ENCODE data around the gene SAMD4A.

DNA sequence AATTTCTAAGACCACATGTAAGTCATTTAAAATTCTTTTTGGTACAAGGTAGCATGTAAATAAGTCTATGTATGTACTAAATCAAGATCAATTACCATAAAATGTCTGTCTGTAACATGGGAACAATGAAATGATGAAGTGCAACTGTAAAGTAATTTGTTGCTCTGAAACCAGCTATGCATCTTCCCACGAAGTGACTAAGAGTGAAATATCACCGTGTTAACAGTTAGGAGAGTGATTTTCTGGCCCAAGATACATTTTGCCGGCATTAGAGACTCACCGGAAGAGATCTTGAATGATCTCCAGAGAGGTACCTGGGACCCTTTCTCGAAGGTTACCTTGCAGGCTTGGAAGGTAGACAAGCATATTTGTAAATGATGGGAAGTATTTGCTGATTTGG, 105.8 kb downstream of the SAMD4A start:
- no peak for TF ChIP-seq EP300 (IDR thresholded peaks at IDR 0.05; ENCODE audit: low read depth)
- TF ChIP-seq, protein P1, sequence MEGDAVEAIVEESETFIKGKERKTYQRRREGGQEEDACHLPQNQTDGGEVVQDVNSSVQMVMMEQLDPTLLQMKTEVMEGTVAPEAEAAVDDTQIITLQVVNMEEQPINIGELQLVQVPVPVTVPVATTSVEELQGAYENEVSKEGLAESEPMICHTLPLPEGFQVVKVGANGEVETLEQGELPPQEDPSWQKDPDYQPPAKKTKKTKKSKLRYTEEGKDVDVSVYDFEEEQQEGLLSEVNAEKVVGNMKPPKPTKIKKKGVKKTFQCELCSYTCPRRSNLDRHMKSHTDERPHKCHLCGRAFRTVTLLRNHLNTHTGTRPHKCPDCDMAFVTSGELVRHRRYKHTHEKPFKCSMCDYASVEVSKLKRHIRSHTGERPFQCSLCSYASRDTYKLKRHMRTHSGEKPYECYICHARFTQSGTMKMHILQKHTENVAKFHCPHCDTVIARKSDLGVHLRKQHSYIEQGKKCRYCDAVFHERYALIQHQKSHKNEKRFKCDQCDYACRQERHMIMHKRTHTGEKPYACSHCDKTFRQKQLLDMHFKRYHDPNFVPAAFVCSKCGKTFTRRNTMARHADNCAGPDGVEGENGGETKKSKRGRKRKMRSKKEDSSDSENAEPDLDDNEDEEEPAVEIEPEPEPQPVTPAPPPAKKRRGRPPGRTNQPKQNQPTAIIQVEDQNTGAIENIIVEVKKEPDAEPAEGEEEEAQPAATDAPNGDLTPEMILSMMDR (IDR thresholded peaks at IDR 0.05): no peak
- TF ChIP-seq POLR2A (IDR thresholded peaks at IDR 0.05): no peak
- TF ChIP-seq POLR2AphosphoS5 (IDR thresholded peaks at IDR 0.05): no peak

Measured in transverse colon (tissue), 4 donors.